ENCODE measurements around the gene GPR107. TPM values are rescaled to one million over a fixed set of nuclear protein-coding genes. Genes with fewer than 3 reads are reported as not detected.

GPR107 gene
- total RNA-seq, 1 donor from 2014 or later = 58.7 TPM

- H3K36me3 Mint-ChIP-seq (ENCODE audit: low read depth, unreplicated experiment) = peaks cover 13% of the 10 kb centered on the region
- H3K4me3 Mint-ChIP-seq (ENCODE audit: unreplicated experiment) = no peak overlapping the region
- Histone ChIP-seq H2AFZ (ENCODE audit: low read depth, low read length) (no peak overlapping the region), H3K27me3 (ENCODE audit: insufficient read depth, low read length) (no peaks in the 10 kb centered on the region), H3K4me2 (ENCODE audit: low read length) (no peak overlapping the region), H3K9ac (ENCODE audit: low read length) (no peak overlapping the region), H3K27ac (ENCODE audit: low read depth, low read length) (no peak overlapping the region), H3K4me1 (ENCODE audit: insufficient read depth, low read length) (peaks cover 35% of the 10 kb centered on the region), H3K36me3 (ENCODE audit: insufficient read depth, low read length) (peaks cover 7% of the 10 kb centered on the region), H4K20me1 (ENCODE audit: insufficient read depth, low read length) (no peaks in the 10 kb centered on the region), H3K79me2 (ENCODE audit: insufficient read depth, low read length) (no peaks in the 10 kb centered on the region), H3K9me3 (ENCODE audit: insufficient read depth, low read depth, low read length) (no peaks in the 10 kb centered on the region), H3K4me3 (ENCODE audit: insufficient read depth, low read depth, low read length) (no peak overlapping the region)
- FAIRE-seq (no peak), DNase-seq (ENCODE audit: low read depth) (peak; percentile 52)
- no peaks in the 10 kb centered on the region for H3K27me3 Mint-ChIP-seq (ENCODE audit: low read depth, unreplicated experiment)
- H3K9me3 Mint-ChIP-seq (ENCODE audit: unreplicated experiment) = no peaks in the 10 kb centered on the region
- H3K4me1 Mint-ChIP-seq (ENCODE audit: low read depth, unreplicated experiment) = peaks cover 43% of the 10 kb centered on the region
- peak overlapping the region; percentile 84 for H3K27ac Mint-ChIP-seq (ENCODE audit: unreplicated experiment)
- TF ChIP-seq EZH2 (IDR thresholded peaks at IDR 0.05; ENCODE audit: insufficient read depth, low read length) (no peak), CTCF (IDR thresholded peaks at IDR 0.05; ENCODE audit: insufficient read depth, low read depth, low read length) (no peak)
These were observed 61.0 kb downstream of the GPR107 start for GRCh38 chr9:130114741-130115140.

- Mint-ChIP-seq H3K4me3 (ENCODE audit: unreplicated experiment) (no peak overlapping the region), H3K4me1 (ENCODE audit: low read depth, unreplicated experiment) (peaks cover 38% of the 10 kb centered on the region), H3K36me3 (ENCODE audit: low read depth, unreplicated experiment) (peaks cover 17% of the 10 kb centered on the region), H3K9me3 (ENCODE audit: unreplicated experiment) (no peaks in the 10 kb centered on the region), H3K27ac (ENCODE audit: unreplicated experiment) (peak overlapping the region; percentile 50), H3K27me3 (ENCODE audit: low read depth, unreplicated experiment) (no peaks in the 10 kb centered on the region)
- FAIRE-seq (no peak), DNase-seq (ENCODE audit: low read depth) (no peak)
- no peaks in the 10 kb centered on the region for H4K20me1 ChIP-seq (ENCODE audit: insufficient read depth, low read length)
- H3K4me2 ChIP-seq (ENCODE audit: low read length) = no peak overlapping the region
- no peaks in the 10 kb centered on the region for H3K27me3 ChIP-seq (ENCODE audit: insufficient read depth, low read length)
- H3K79me2 ChIP-seq (ENCODE audit: insufficient read depth, low read length) = no peaks in the 10 kb centered on the region
- no peak overlapping the region for H3K27ac ChIP-seq (ENCODE audit: low read depth, low read length)
- no peak overlapping the region for H3K4me3 ChIP-seq (ENCODE audit: insufficient read depth, low read depth, low read length)
- TF ChIP-seq CTCF (IDR thresholded peaks at IDR 0.05; ENCODE audit: insufficient read depth, low read depth, low read length) (no peak), EZH2 (IDR thresholded peaks at IDR 0.05; ENCODE audit: insufficient read depth, low read length) (no peak)
- H3K36me3 ChIP-seq (ENCODE audit: insufficient read depth, low read length) = peaks cover 3% of the 10 kb centered on the region
- no peaks in the 10 kb centered on the region for H3K9me3 ChIP-seq (ENCODE audit: insufficient read depth, low read depth, low read length)
- no peak overlapping the region for H3K9ac ChIP-seq (ENCODE audit: low read length)
- H2AFZ ChIP-seq (ENCODE audit: low read depth, low read length) = no peak overlapping the region
- H3K4me1 ChIP-seq (ENCODE audit: insufficient read depth, low read length) = peaks cover 23% of the 10 kb centered on the region
These were observed 62.6 kb downstream of the GPR107 start for GRCh38 chr9:130116346-130116745.

- DNase-seq (ENCODE audit: low read depth) (no peak), FAIRE-seq (no peak)
- Histone ChIP-seq H3K27ac (ENCODE audit: low read depth, low read length) (peak overlapping the region; percentile 68), H2AFZ (ENCODE audit: low read depth, low read length) (no peak overlapping the region), H4K20me1 (ENCODE audit: insufficient read depth, low read length) (no peaks in the 10 kb centered on the region), H3K4me2 (ENCODE audit: low read length) (peak overlapping the region; percentile 38), H3K4me1 (ENCODE audit: insufficient read depth, low read length) (peaks cover 23% of the 10 kb centered on the region), H3K27me3 (ENCODE audit: insufficient read depth, low read length) (no peaks in the 10 kb centered on the region), H3K79me2 (ENCODE audit: insufficient read depth, low read length) (no peaks in the 10 kb centered on the region), H3K4me3 (ENCODE audit: insufficient read depth, low read depth, low read length) (no peak overlapping the region), H3K36me3 (ENCODE audit: insufficient read depth, low read length) (peaks cover 3% of the 10 kb centered on the region), H3K9me3 (ENCODE audit: insufficient read depth, low read depth, low read length) (no peaks in the 10 kb centered on the region), H3K9ac (ENCODE audit: low read length) (peak overlapping the region; percentile 35)
- no peaks in the 10 kb centered on the region for H3K9me3 Mint-ChIP-seq (ENCODE audit: unreplicated experiment)
- no peak for TF ChIP-seq CTCF (IDR thresholded peaks at IDR 0.05; ENCODE audit: insufficient read depth, low read depth, low read length)
- TF ChIP-seq EZH2 (IDR thresholded peaks at IDR 0.05; ENCODE audit: insufficient read depth, low read length) = no peak
- peak overlapping the region; percentile 58 for H3K4me3 Mint-ChIP-seq (ENCODE audit: unreplicated experiment)
- H3K27me3 Mint-ChIP-seq (ENCODE audit: low read depth, unreplicated experiment) = no peaks in the 10 kb centered on the region
- peaks cover 36% of the 10 kb centered on the region for H3K4me1 Mint-ChIP-seq (ENCODE audit: low read depth, unreplicated experiment)
- H3K27ac Mint-ChIP-seq (ENCODE audit: unreplicated experiment) = peak overlapping the region; percentile 67
- H3K36me3 Mint-ChIP-seq (ENCODE audit: low read depth, unreplicated experiment) = peaks cover 14% of the 10 kb centered on the region
These were observed 63.7 kb downstream of the GPR107 start for GRCh38 chr9:130117376-130117775.

Data from astrocyte (in vitro differentiated cells and primary cell).